Activated naive CD4-positive, alpha-beta T cell treated with anti-CD3 and anti-CD28 coated beads, Interleukin-2, amount 50 U/mL, for 72 hours (primary cell): Measurements from ENCODE around the gene CRTC3. TPM values are rescaled to one million over a fixed set of nuclear protein-coding genes. Genes with fewer than 3 reads are reported as not detected.
"Not testable (repeated sequence)": the region's sequence is repeated elsewhere in the genome, so short reads cannot be mapped to it uniquely, and the experiment has no call there.

ENCODE experiments used
- ATAC-seq, 2 donors: fragments of 150-1000 bp; cut with Tn5 transposase; 2 replicates each; pipeline ENCODE4 v1.10.0; 2021; ENCODE audit warnings: mild to moderate bottlenecking in 2 of 2, moderate library complexity in 2 of 2
- DNase-seq, 2 donors: peaks; one replicate each; pipeline ENCODE4 v3.0.0; 2021 to 2022; ENCODE audit warnings: low spot score in 2 of 2
- H3K27ac Mint-ChIP-seq, 2 donors: one replicate each; pipeline ENCODE4 v1.8.0; 2022; ENCODE audit warnings: mild to moderate bottlenecking in 2 of 2, mixed read lengths in 2 of 2
- H3K36me3 Mint-ChIP-seq, 2 donors: one replicate each; pipeline ENCODE4 v1.8.0; 2022; ENCODE audit warnings: mixed read lengths in 2 of 2
- H3K9me3 Mint-ChIP-seq, 2 donors: one replicate each; pipeline ENCODE4 v1.8.0; 2022; ENCODE audit warnings: mixed read lengths in 2 of 2
- total RNA-seq, 2 donors: library from RNA; stranded (reverse); gene quantifications; one replicate each; pipeline ENCODE4 v1.2.3, GENCODE V29; 2022

CRTC3 gene
- total RNA-seq, 2 donors from 2014 or later = 41.8 to 58.1 TPM

DNA sequence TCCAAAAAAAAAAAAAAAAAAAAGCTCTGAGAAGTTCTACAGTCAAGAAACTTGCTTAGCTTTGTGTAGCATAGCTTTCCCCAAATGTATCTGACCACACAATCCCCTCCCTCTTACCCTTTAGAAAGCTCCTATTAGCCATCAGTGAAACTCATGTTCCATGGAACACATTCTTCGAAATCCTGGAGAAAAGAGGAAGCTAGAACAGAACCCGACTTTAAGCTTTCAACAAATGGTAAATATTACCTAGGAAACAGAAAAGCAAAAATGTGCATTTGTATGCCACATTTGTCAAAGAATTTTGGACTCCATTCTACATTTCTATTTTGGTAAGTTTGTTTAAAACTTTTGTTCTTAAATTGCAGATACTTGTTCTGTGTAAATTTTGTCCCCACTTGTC lies 17.4 kb upstream of the CRTC3 start:
- Mint-ChIP-seq H3K36me3 (peaks cover 0 to 12% of the 10 kb centered on the region in 2 donors), H3K27ac (no peak overlapping the region), H3K9me3 (no peaks in the 10 kb centered on the region)
- no peak for ATAC-seq
- no peak for DNase-seq

DNA sequence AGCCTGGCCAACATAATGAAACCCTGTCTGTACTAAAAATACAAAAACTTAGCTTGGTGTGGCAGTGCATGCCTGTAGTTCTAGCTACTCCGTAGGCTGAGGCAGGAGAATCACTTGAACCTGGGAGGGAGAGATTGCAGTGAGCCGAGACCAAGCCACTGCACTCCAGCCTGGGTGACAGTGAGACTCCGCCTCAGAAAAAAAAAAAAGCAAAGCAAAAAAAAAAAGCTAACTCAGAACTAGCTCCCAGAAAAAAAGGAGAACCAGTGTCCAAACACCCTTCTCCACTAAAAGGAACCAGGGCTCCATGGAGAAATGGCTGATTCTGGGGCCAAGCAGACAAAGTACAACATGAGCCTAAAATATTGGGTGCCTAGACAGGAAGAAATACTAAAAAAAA lies 16.7 kb upstream of the CRTC3 start:
- no peaks in the 10 kb centered on the region for H3K9me3 Mint-ChIP-seq
- H3K36me3 Mint-ChIP-seq = peaks cover 0 to 12% of the 10 kb centered on the region in 2 donors
- ATAC-seq (no peak), DNase-seq (no peak)
- no peak overlapping the region for H3K27ac Mint-ChIP-seq

DNA sequence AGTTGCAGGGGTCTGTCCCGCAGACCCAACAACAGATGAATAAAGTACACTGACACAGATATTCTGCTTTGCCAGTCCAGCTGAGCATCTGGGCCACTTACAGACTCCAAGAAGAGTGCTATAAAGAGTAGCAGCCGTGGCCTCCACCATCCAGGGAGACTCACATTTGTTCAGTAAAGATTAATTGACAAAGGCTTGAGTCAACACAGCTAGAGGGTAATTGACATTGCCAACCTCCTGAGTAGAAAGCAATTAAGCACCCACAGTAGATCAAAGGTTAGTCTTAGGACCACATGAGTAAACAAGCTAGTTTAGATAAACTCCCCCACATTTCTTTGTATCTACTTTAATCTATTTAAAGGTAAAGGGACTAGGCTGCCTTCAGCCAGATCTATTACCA lies 16.3 kb upstream of the CRTC3 start:
- Mint-ChIP-seq H3K27ac (no peak overlapping the region), H3K9me3 (no peaks in the 10 kb centered on the region), H3K36me3 (peaks cover 0 to 12% of the 10 kb centered on the region in 2 donors)
- ATAC-seq = no peak
- no peak for DNase-seq

DNA sequence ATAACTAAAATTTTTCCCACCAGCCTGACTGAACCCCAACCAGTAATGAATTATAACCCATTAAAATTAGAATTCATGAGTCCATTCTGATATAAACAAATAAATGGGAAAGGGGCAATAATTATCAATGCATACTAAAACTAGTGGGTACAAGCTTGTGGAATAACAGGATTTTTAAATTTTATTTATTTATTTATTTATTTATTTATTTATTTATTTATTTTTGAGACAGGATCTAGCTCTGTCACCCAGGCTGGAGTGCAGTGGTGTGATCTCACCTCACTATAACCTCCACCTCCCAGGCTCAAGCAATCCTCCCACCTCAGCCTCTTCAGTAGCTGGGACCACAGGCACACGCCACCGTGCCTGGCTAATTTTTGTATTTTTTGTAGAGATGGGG lies 15.8 kb upstream of the CRTC3 start:
- not testable (repeated sequence) for H3K27ac Mint-ChIP-seq, H3K9me3 Mint-ChIP-seq, ATAC-seq, DNase-seq
- peaks cover 0 to 12% of the 10 kb centered on the region in 2 donors for H3K36me3 Mint-ChIP-seq

DNA sequence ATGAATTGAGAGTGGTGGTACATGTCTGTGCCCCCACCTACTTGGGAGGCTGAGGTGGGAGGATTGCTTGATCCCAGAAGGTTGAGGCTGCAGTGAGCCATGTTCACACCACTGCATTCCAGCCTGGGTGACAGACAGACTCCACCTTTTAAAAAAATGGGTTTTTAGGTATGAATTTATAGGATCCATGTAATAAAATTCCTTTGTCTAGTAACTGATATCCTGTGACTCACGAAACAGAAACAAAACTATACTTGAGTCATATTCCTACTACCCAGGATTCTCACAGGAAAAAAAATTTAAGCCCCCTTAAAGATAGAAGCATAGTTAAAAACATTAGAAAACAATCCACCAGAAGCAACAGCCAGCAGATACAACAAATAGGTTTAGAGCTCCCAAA lies 10.0 kb upstream of the CRTC3 start:
- no peak for ATAC-seq
- H3K27ac Mint-ChIP-seq = no peak overlapping the region

DNA sequence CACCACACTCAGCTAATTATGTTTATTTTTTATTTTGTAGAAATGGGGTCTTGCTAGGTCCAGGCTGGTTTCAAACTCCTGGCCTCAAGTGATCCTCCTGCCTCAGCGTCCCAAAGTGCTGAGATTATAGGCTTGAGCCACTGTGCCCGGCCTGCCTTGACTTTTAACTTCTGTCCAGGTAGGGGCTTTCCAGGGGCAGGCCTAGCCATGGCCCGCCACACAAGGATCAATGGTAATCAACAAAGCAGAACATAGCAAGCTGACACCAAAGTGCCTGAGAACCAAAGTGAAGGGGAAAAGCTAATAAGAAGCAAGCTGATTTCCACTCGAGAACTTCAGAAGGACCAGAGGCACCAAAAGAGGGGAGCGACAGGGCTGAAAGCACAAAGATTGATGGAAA lies 9.4 kb upstream of the CRTC3 start:
- Mint-ChIP-seq H3K27ac (no peak overlapping the region), H3K36me3 (no peaks in the 10 kb centered on the region), H3K9me3 (no peaks in the 10 kb centered on the region)
- DNase-seq (no peak), ATAC-seq (no peak)

More for the DNA sequence above, 10.0 kb upstream of the CRTC3 start:
- H3K9me3 Mint-ChIP-seq = no peaks in the 10 kb centered on the region
- no peaks in the 10 kb centered on the region for H3K36me3 Mint-ChIP-seq
- no peak for DNase-seq

DNA sequence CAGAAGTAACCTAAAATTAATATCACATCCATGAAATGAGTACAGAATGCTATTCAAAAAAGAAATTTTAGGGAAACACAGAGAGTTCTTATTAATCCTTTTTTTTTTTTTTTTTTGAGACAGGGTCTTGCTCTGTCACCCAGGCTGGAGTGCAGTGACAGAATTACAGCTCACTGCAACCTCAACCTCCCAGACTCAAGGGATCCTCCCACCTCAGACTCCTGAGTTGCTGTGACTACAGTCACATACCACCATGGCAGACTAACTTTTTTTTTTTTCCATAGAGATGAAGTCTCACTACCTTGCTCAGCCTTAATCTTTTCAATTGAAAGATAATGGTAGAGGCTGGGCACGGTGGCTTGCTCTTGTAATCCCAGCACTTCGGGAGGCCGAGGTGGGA lies 6.3 kb upstream of the CRTC3 start:
- no peak overlapping the region for H3K27ac Mint-ChIP-seq
- ATAC-seq (peak in 1 of 2 donors; percentile 61), DNase-seq (no peak)
- H3K36me3 Mint-ChIP-seq = no peaks in the 10 kb centered on the region
- H3K9me3 Mint-ChIP-seq = no peaks in the 10 kb centered on the region

DNA sequence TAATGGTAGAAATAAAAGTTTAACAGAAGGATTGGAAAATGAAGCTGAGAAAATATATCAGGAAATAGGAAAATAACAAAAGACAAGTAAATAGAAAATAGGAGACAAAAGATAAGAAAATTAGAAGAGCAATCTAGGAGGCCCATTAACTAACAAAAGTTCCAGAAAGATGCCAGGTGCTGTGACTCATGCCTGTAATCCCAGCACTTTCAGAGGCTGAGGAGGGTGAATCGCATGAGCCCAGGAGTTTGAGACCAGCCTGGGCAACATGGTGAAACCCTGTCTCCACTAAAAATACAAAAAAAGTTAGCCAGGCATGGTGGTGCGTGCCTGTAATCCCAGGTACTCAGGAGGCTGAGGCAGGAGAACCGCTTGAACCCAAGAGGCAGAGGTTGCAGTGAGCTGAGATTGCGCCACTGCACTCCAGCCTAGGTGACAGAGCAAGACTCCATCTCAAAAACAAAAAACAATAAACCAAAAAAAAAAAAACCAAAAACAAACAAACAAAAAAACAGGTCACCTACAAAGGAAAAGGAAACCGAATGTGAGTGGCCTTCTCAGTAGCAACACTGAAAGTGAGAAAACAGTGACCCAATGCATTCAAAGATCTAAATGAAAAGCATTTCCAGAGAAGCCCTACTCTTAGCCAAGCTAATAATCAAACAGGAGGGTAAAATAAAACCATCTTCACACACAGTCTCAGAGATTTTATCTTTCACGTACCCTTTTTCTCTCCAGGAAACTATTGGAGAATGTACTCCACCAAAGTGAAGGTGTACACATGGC lies 5.5 kb upstream of the CRTC3 start:
- H3K9me3 Mint-ChIP-seq, DNase-seq, ATAC-seq, H3K27ac Mint-ChIP-seq, H3K36me3 Mint-ChIP-seq: not testable (repeated sequence)

DNA sequence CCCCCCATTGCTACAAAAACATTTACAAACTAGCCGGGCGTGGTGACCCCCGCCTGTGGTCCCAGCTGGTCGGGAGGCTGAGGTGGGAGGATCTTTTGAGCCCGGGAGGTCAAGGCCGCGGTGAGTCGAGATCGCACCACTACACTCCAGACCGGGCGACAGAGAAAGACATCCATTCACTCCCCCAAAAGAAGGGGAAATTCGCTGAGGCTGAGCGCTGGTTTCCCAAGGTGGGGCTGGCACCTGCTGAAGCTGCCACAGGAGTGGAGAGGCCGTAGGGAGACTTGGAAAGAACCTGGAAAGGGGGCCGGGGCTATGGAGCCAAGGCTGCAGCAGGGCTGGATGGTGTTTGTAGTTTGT lies 732 bp upstream of the CRTC3 start:
- Mint-ChIP-seq H3K9me3 (peaks cover 0 to 2% of the 10 kb centered on the region in 2 donors), H3K36me3 (peaks cover 7 to 14% of the 10 kb centered on the region in 2 donors), H3K27ac (peak overlapping the region; percentile 87 to 97)
- DNase-seq = no peak
- no peak for ATAC-seq

DNA sequence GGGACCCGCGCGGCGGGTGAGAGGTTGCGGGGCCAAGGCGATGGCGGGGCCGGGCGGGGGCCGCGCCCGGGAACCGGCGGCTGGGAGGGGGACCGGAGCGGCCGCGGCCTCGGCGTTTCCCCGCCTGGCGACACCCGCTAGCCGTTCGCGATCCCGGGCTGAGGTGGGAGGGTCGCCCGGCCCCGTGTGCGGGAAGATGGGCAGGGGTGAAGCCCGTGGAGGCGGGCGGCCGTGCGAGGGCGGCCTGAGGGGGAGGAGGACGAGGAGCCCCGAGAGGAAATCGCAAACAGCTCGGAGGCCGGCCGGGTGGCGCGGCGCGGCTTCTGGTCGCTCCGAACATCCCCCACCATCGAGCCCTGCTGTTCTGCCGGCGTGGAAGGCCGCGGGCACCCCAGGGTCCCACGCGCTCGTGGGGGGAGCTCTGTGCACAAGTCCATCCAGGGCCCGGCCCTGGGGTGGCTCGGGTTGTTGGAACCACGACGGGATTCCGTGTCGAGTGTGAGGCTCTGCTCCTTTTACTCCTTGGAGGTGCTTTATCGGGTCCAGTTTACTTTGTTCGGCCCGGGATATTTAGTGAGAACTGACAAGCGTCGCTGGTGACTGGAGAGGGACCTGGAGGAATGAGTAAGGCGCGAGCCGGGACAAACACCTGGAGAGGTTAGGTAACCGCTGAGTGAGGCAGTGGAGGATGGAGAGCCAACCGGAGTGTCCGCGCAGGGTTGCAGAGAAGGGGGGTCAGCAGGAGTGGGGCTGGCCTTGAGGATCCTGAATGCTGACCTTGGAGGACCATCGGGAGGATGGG lies 728 bp downstream of the CRTC3 start:
- Mint-ChIP-seq H3K9me3 (peaks cover 0 to 4% of the 10 kb centered on the region in 2 donors), H3K27ac (peak overlapping the region; percentile 87 to 97), H3K36me3 (peaks cover 7 to 14% of the 10 kb centered on the region in 2 donors)
- ATAC-seq = peak; percentile 56 to 57
- DNase-seq = peak; percentile 60 to 61

DNA sequence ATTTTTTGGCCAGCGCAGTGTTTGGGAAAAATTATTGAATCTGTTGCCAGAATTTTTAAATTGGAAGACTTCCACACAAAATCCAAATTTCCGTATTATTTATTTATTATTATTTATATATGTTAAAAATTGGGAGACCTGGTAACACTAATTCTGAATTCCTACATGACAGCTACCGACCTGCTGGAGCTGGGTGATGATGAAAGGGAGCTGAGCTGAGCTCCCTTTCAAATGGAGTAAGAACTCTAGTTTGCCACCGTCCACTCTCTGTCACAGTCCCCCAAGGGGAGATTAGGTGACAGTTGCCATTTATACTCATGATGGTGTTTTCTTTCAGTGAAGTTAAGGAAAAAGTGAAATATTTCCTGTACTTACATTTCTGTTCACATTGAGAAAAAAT lies 1.4 kb downstream of the CRTC3 start:
- no peak for DNase-seq
- peaks cover 7 to 14% of the 10 kb centered on the region in 2 donors for H3K36me3 Mint-ChIP-seq
- H3K27ac Mint-ChIP-seq = peak overlapping the region; percentile 87 to 97
- H3K9me3 Mint-ChIP-seq = peaks cover 0 to 4% of the 10 kb centered on the region in 2 donors
- no peak for ATAC-seq

DNA sequence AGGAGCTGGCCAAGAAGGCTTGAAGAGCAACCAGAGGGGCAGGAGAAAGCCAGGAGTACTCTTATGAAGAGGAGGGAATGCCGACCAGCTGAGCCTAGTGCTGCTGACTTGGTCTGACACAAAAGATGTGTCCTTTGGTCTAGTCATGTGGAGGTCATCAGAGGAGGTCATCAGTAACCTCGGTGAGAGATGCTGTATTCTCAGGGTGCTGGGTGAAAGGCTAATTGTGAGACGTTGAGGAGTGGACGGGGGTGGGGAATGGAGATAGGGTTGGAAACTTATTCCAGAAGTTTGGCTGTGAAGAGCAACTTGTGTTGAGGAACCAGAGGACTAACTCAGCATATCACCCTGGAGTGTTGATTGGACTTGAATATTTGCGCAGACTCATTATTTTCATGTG lies 5.5 kb downstream of the CRTC3 start:
- Mint-ChIP-seq H3K27ac (no peak overlapping the region), H3K9me3 (peaks cover 0 to 4% of the 10 kb centered on the region in 2 donors), H3K36me3 (peaks cover 7 to 36% of the 10 kb centered on the region in 2 donors)
- ATAC-seq = no peak
- no peak for DNase-seq

DNA sequence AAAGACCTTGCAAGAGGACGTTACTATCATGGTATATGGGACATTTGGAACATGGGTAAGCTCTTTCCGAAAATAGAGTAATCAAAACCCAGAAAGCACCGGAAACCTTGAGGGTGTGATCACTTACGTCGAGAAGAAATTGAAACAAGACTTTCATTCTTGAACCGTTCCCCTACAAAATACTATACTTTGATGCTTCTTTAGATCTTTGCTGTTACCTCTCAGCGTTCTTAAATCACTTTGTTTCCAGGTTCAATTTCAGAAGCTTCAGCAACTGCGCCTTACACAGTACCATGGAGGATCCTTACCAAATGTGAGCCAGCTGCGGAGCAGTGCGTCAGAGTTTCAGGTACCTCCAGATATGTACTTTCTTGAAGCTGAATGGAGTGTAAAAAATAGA lies 10.1 kb downstream of the CRTC3 start:
- H3K27ac Mint-ChIP-seq = peak overlapping the region; percentile 91 to 94
- peaks cover 0 to 42% of the 10 kb centered on the region in 2 donors for H3K36me3 Mint-ChIP-seq
- peak; percentile 94 to 96 for ATAC-seq
- peak in 1 of 2 donors; percentile 46 for DNase-seq
- no peaks in the 10 kb centered on the region for H3K9me3 Mint-ChIP-seq

DNA sequence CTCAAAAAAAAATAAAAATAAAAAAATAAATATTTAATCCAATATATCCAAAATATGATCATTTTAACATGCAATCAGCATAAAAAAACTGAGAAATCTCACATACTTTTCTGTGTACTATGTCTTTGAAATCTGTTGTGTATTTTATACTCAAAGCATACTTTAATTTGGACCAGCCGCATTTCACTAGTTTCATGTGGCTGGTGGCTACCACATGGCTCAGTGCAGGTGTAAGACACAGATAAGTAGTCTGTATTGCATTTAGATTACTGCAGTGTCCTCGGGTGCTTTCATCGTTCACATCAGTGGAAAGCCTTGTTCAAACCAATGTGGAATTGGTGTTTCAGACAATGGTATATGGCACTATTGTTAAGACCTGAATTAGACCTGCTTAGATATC lies 11.0 kb downstream of the CRTC3 start:
- DNase-seq = no peak
- ATAC-seq = no peak
- no peaks in the 10 kb centered on the region for H3K9me3 Mint-ChIP-seq
- no peak overlapping the region for H3K27ac Mint-ChIP-seq
- peaks cover 0 to 51% of the 10 kb centered on the region in 2 donors for H3K36me3 Mint-ChIP-seq

DNA sequence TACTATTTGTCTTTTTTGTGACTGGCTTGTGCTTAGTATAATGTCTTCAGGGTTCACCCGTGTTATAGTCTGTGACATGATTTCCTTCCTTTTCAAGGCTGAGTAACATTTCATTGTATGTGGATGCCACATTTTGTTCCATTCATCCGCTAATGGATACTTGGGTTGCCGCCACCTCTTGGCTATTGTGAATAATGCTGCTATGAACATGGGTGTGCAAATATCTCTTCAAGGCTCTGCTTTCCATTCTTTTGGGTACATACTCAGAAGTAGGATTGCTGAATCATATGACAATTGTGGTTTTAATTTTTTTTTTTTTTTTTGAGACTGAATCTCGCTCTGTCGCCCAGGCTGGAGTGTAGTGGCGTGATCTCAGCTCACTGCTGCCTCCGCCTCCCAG lies 15.4 kb downstream of the CRTC3 start:
- H3K36me3 Mint-ChIP-seq = peaks cover 7 to 38% of the 10 kb centered on the region in 2 donors
- H3K27ac Mint-ChIP-seq = peak overlapping the region in 1 of 2 donors; percentile 30
- no peak for DNase-seq
- no peaks in the 10 kb centered on the region for H3K9me3 Mint-ChIP-seq
- ATAC-seq = peak; percentile 66 to 72

DNA sequence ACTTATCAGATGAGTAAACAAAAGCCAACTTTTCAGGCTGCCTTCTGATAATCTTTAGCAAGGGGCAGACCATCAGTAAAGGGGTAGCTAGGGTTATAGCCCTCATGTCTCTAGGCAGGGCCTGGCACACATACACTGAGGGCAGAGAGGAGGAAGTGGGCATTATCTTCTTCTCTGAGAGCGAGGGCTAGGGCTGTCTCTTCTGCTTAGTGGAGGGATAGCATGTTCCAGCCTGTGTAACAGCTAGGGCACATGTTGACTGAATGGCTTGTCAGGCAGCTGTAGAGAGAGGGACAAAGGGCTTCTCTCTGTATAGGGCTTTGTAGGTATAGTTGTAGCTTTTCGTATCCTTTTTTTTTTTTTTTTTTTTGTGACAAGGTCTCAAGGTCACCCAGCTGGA lies 17.8 kb downstream of the CRTC3 start:
- peak overlapping the region; percentile 69 to 91 for H3K27ac Mint-ChIP-seq

DNA sequence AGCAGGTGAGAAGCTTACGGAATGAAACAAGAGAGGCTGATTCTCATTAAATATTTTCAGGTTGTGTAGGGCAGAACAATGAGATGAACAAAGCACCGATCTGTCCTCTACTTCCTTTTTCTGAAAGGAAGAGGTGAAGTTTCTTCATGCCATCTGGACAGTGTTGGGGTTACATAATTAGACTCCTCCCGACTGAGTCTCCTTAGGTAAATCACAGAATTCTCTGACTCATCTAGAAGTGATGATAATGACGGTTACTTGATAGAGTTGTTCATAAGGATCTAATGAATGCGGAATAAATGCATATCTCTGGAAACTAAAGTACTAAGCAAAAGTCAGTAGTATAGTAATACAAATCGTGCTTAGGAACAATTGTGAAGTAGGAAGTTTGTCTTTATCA lies 21.2 kb downstream of the CRTC3 start:
- H3K36me3 Mint-ChIP-seq = peaks cover 7 to 14% of the 10 kb centered on the region in 2 donors
- no peak for DNase-seq
- H3K9me3 Mint-ChIP-seq = no peaks in the 10 kb centered on the region
- H3K27ac Mint-ChIP-seq = no peak overlapping the region
- ATAC-seq = no peak

More for the DNA sequence above, 17.8 kb downstream of the CRTC3 start:
- peaks cover 7 to 39% of the 10 kb centered on the region in 2 donors for H3K36me3 Mint-ChIP-seq
- no peaks in the 10 kb centered on the region for H3K9me3 Mint-ChIP-seq
- ATAC-seq (peak in 1 of 2 donors; percentile 28), DNase-seq (no peak)
